SHP77 treated with DMSO at 0.1 percent for 48 hours (cell line): ENCODE measurements around the gene MRRF.
"Not testable (repeated sequence)": the region's sequence is repeated elsewhere in the genome, so short reads cannot be mapped to it uniquely, and the experiment has no call there.

ENCODE experiments used
- DNase-seq: peaks from one replicate; lab custom pipeline; 2025; lab: John Stamatoyannopoulos, UW

MRRF gene

DNA sequence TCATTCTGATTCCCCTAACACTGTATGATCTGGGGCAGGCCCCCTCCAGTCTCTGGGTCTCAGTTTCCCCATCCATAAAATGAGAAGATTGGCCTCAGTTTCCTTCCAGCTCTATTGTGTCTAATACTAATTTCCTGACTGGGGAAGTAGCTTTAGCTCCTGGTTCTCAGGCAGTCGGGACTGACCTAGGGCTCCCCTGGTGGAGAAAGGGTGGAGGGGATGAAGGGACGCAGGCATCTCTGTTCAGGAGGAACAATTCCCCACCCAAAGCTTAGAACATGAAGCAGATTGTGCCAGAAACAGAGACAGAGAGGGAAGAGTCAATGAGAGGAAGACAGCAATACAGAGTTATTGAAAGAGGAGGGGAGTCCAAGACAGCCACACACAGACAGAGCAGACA is 91.9 kb downstream of the MRRF start:
- no peak for DNase-seq

DNA sequence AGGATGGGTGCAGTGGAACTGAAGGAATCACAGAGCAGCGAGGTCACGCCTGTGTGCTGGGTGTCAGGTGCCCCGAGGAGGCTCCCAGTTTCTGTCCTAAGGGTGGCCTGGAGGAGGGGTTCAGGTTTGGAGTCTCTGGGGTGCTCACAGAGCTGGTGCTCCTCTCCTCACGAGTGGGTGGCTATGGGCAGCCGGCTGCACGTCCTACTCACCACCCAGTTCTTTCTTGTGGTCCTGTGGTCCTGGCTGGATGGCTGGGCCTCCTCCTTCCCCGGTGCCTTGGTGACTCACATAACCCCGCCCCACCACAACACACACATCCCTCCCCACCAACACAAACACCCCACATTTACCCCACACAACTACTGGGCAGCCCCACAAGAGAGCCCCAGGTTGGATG is 96.2 kb downstream of the MRRF start:
- DNase-seq = no peak

DNA sequence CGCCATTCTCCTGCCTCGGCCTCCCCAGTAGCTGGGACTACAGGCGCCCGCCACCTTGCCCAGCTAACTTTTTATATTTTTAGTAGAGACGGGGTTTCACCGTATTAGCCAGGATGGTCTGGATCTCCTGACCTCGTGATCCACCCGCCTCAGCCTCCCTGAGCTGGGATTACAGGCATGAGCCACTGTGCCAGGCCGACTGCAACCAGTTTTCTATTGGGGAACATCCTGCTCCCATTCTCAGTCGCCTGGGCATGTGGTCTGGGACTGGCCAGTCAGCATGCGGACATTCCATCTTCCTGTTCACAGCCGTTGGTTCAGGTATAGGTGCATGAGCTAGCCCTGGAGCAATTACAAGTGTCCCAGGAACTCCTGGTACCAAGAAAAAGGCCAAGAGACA is 98.4 kb downstream of the MRRF start:
- not testable (repeated sequence) for DNase-seq

DNA sequence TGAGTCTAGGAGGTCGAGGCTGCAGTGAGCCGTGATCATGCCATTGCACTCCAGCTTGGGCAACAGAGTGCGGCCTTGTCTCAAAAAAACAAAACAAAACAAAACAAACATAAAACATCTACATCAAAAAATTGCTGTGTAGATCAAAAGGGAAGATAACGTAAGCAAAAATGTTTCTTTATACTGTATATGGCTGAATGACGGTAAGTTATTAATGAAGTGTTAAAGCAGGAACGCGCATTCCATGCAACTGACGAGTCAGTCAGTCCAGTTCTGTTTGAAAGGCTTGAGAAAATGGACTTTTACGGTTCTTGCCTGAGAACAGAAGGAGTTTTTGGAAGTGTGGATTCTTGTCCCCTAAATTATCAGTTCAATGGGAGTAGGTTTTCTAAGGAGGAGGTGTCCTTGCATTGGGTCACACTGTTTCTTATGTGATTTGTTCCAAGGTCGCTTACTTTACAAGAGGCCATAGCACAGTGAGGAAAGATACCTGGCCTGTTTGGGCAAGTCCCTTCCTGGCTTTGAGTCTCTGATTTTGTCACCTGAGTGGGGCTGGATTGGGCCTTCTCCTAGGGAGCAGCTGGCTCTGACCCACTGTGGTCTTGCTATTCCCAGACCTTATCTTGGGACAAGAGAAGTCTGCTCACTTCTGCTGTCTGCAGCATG is 99.6 kb downstream of the MRRF start:
- DNase-seq = no peak

DNA sequence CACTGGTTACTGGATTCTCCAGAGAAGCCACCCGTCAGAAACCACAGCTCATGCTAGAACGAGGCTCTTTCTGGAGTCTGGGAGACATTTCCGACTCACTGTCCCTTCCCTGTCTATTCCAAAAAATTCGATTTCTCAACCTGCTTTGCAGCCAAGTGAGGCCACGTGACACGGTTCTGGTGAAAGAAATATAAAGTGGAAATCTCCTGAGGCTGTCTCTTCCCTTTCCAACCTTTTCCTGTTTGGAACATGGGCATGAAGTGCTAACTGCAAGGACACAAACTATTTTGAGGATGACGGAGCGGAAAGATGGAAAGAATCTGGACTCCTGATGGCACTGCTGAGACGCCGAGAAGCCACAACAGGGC is 100.1 kb downstream of the MRRF start:
- DNase-seq = no peak

DNA sequence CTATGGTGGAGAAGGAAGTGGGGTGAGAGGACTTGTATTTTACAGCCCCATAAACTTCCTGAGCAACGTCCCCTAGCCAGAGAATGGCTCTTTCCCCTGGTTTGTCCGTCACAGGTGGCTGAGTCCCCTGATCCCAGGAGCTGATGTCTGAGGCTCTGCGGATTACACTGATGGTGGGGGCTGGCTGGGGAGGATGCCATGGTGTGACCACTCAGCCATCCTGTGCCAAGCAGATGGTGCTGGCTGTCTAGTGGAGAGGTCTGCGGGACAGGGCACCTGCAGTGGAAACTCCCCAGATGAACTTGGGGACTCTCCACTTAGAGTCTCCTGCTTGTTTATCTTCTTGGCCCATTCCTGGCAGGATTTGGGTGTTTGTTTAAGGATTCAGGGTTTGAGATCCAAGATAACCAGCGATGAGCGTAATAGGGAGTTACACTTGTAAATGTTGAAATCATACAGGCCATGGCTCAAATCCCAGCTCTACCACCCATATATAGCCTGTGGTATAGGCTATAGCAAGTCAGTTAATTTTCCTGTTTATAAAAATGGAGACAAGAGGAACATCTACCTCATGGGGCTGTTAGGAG is 101.5 kb downstream of the MRRF start:
- DNase-seq = no peak

DNA sequence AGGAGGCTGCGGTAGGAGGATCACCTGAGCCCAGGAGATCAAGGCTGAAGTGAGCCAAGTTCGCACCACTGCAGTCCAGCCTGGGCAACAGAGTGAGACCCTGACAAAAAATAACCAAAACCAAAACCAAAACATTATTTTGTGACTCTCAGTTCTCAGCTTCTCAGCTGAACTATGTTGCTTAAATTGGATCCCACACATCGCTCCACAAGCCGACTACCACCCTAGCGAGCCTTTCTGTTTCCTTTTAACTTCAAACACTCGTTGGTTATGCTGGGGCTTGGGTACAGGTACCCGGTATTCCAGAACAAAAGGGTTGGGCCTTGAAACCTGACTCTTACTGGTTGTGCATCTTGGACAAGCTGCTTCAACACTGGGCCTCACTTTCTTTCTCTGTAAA is 102.4 kb downstream of the MRRF start:
- no peak for DNase-seq

DNA sequence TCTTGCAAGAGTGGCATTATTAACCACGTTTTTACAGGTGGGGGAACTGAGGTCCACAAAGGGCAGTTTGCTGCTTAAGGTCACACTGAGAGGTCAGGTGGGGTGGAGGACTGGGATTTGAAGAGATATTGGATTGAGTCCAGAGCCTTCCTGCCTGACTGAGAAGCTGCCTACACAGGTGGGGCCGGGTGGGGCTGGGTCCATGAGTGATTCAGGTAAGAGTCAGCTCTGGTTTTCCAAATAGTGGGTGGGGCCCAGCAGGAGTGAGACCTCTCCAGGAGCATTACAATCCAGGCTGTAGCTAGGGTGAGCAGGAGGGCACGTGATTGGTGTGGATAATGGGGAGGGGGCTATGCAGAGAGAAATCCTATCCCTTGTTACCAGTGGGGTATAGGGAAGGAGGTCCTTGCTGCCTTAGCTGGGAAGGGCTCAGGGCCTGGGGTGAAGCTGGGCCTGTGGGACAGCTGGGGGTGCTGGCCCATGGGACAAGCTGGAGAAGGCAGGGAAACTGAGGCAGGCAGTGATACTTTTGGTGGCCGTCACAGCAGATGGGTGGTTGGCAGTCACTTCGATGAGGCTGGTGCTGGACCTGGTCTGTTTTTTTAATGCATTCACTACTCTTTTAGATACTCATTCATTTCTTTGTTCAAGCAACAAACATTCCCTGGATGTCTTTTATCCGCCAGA is 103.2 kb downstream of the MRRF start:
- no peak for DNase-seq

DNA sequence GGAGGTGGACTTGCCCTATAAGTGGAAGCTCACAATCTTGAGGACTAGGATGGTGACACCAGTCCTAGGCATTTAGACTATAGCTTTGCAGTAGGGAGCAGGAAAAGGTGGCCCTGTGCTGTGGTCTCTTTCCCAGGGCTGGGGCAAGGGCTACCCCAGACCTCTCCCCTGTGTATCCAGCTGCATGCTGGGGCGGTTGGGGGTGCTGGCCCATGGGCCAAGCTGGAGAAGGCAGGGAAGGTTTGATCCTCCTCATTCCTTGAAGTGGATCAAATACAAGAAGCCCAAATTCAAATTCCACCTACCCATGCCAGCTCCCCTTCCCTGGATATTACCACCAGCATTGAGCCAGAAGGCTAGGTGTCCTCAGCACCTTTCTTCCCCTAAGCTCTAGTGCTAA is 104.0 kb downstream of the MRRF start:
- no peak for DNase-seq

DNA sequence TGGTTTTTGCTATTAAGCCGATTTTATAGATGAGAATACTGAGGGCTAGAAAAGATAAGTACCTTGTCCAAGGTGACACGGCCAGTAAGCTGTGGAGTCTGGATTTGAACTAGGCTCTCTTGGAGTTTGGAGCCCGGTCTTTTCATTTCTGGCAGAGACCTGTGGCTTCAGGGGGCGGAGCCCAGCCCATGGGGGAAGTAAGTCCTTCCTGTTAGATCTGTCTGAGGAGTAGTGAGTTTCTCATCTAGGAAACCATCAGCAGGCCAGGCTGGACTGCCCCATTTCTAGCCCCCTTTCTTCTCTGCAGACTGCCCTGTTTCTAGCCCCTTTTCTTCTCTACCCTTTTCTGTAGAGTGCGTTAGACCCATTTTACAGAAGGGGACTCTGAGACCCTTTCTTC is 105.6 kb downstream of the MRRF start:
- no peak for DNase-seq

DNA sequence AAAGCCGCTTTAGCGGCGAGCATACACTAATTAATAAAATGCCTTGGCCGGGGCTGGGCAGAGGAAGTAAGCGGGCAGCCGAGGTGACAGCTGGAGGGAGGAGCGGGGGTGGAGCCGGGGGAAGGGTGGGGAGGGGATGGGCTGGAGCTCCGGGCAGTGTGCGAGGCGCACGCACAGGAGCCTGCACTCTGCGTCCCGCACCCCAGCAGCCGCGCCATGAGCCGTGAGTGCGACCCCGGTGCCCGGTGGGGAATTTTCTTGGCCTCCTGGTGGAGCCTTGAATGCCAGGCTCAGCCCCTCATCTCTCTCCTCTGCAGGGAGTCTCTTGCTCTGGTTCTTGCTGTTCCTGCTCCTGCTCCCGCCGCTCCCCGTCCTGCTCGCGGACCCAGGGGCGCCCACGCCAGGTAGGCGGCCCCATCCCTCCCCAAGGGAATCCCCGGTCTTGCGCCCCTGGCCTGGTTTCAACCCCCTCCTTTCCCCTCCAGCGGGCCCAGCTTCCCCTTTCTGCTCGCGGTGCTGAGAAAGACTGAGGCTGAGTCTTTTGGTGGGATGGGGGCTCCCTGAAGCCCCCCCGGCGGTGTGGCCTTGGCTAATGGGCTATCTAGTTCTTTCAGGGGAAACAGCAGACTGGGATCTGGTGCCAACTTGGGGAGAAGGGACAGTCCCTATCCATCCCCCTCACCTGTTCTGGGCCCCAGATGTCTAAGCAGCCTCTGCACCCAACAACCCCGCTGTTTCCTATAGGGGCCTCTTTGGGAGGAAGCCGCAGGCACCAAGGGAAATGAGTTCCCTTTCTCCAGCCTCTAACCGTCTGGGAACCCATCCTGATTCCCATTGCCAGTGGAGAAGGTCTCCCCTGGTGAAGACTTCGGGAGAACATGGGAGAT is 106.4 kb downstream of the MRRF start, which contains the start of gene PTGS1:
PTGS1 (plus strand) TSS at position 156 of the 887 bp plus-strand sequence; CDS start at position 217, 61 bp downstream.
- no peak for DNase-seq

DNA sequence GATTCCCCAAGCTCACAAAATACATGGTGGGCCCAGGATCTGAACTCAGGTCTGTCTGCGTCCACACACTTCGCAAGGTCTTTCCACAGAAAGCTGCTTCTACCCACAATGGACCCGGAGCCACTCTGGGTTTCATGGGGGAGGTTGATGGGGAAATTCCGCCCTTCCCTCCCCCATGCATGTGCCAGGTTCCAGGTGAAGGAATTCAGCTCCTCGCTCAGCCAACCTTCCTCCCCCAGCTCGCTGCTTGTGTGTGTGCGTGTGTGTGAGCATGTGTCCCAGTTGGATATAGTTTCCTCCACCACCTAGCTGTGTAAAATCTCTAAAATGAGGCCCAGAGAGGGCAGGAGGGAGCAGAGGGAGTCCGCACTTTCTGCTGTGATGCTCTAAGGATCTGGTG is 107.2 kb downstream of the MRRF start:
- DNase-seq = no peak

DNA sequence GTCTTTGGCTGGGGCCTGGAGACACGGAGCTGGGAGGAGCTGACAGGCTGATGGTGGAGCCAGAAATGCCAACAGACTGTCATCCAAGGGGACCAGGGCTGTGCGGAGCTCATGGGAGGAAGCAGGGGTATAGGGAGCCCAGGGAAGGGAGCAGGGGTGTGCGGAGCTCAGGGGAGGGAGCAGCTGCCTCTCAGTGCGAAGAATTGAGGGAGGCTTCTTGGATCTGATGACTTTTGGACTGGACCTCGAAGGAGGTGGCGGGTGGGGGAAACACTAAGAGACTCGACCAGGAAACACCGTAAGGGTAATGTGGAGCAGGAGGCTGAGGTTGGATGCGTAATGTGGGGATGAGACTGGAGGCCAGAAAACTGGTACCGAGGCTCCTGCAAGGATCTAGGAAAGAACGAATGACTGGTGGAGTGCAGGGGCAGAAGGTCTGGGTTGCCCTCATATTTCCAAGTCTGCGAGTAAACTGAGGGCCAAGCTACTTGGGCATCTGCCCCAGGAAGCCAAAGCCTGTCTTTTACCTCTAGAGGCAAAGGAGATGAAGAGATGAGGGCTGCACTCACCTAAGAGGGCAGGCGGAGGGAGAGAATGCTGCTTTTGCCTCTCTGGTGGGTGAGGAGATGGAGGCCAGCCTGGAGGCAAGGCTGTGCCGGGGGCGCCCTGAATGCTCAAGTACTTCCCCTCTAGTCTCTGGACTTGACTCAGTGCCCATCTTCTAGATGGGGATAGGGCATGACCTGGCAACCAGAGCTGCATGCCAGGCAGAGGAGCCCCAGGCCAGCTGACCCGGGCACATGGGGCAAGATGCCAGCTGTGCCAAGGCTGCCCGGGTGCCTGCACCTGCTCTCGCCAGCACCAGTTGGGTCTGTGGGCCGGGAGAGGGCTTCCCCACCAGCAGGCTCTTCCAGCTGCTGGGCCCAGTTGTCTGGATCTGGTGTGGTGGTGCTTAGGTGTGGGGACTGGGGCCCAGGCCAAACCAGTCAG is 108.5 kb downstream of the MRRF start:
- DNase-seq = no peak

DNA sequence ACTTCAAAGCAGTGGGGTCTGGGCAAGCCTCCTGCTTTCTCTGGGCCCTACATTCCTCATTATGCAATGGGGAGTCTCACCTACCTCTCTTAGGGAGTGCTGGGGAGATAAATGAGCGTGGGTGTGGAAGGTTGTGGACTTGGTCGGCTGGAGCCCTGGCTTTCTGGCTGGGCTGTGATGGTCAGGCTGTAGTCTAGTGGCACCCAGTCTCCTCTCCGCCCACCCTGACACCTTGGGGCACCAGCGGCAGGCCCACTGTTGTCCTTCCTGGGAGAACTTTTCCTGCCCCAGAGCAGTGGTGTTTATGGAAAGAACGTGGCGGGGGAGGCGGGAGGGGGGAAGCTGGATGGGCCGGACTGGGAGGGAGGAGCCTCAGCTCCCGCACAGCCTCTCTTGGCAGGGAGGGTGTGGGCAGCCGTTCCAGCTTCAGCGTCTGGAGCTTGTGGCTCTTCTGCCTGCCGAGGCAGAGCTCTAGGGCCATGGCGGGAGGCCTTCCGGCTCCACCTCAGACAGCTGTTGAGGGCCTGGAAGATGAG is 110.3 kb downstream of the MRRF start:
- no peak for DNase-seq

DNA sequence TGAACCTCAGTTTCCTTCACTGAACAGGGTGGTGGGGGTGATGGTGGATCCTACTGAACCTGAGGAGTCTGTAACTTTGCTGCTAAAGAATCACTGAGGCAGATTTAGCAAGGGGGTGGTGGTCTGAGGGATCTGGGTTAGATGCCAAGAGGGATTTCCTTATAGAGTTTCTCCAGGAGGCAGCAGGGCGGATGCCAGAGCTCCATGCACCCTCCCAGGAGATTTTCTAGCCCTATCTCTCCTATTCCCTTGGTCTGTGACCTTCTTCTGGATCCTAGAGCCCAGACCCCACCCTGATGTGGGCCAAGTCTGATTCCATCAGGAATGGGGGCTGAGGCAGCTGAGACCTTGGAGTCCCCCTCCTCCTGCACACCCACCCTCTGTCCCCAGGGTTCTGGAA is 112.1 kb downstream of the MRRF start:
- DNase-seq = no peak

DNA sequence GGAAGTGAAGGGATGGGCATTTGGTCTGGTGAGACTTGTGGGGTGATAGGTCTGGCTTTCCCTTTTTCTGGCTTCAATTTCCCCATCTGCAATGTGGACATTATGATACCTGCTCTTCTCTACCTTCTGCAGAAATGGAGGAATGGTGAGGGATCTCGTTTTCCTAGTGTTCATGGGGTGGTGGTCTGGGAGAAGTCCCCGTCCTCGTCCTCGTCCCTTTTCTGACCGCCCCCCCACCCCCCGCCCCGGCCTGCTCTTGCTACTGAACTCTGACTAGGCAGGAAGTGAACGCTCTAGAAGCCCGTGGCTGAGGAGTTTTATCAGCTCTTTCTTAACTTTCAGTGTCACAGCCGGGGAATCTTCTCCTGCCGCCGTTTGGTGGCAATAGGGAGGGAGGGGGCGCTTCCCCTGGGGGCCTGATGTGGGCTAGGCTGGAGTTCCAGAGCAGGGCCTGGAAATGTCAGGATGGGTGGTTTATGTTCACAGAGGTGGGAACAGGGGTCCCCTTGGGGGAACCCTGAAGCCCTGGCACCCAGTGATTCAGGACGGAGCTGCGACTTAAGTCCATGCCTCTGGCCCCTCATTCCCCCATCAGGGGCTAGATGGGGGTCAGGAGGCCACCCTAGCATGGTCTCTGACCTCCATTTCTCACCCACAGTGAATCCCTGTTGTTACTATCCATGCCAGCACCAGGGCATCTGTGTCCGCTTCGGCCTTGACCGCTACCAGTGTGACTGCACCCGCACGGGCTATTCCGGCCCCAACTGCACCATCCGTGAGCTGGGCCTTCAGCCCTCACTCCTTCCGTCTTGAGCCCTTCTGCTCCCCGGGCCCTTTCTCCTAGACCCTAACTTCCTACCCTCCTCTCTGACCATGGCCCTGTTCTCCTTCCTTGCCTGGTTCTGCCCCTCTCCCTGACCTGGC is 112.8 kb downstream of the MRRF start:
- DNase-seq = no peak

DNA sequence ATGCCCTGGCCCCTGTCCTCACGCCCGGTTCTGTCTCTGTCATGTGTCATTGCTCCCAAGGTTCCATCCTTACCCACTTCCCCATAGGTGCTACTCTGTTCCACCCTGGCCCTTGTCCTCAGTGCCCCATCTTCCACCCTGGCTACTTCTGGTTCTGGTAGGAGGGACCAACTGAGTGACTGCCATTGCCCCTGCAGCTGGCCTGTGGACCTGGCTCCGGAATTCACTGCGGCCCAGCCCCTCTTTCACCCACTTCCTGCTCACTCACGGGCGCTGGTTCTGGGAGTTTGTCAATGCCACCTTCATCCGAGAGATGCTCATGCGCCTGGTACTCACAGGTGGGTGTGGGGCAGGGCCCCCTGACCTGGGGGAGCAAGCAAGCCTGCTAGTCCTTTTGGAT is 113.6 kb downstream of the MRRF start:
- DNase-seq = no peak

DNA sequence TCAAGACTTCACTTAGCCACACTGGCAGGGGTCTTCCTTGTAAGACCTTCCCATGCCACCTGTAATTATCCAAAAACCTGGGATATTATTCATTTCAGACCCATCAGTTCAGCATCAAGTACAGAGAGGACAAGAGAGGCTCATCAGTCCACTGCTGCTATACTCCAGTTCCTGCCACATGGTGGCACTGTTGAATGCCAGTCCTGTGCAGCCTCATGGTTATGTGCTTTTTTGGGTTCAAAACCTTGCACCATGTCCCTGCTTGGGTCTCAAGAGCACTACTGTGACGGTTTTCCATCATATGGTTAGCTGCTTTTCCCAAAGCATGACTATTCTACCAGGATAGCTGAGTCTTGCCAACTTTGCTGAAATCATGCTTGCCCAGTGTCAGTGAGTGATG is 114.7 kb downstream of the MRRF start:
- no peak for DNase-seq

DNA sequence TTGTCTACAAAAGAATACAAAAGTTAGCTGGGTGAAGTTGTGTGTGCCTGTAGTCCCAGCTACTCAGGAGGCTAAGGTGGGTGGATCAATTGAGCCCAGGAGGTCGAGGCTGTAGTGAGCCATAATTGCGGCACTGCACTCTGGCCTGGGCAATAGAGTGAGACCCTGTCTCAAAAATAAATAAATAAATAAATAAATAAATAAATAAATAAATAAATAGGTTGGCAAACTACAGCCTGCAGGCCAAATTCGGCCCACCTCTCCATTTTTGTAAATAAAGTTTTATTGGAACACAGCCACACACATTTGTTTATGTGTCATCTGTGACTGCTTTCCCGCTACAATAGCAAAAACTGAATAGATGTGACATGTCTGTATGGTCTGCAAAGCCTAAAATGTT is 115.6 kb downstream of the MRRF start:
- DNase-seq = no peak
